WI38 (cell line): ENCODE measurements around the gene ITSN1.

Source experiments
- H3K4me3 ChIP-seq: 2 replicates; pipeline ENCODE4 v1.5.1; 2011; ENCODE audit warnings: low read depth, mild to moderate bottlenecking, control low read depth, low read length
- TF ChIP-seq, protein P1 (sequence below): IDR thresholded peaks from 2 replicates; pipeline ENCODE4 v1.5.1; 2012; ENCODE audit warnings: low read depth, mild to moderate bottlenecking, control low read depth, low read length

The ITSN1 gene

DNA sequence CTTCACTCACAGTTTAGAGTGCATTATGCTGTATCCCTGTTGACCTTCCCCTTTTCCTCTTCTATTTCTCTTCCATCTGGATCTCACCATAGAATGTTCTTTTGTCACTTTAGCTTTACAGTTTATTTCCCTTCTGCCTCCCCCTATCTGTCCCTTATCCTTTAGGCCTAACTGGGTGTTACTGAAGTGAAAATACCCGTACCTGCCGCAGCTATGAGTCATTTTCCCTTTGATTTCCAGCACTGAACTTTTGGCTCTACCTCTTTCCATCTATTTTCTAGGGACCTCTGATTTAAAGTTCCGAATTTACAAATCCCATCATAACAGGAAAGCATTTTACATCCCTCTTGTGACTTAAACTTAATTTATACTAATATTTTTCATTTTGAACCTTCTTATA lies 19.7 kb downstream of the ITSN1 start:
- no peak overlapping the region for H3K4me3 ChIP-seq
- TF ChIP-seq, protein P1, sequence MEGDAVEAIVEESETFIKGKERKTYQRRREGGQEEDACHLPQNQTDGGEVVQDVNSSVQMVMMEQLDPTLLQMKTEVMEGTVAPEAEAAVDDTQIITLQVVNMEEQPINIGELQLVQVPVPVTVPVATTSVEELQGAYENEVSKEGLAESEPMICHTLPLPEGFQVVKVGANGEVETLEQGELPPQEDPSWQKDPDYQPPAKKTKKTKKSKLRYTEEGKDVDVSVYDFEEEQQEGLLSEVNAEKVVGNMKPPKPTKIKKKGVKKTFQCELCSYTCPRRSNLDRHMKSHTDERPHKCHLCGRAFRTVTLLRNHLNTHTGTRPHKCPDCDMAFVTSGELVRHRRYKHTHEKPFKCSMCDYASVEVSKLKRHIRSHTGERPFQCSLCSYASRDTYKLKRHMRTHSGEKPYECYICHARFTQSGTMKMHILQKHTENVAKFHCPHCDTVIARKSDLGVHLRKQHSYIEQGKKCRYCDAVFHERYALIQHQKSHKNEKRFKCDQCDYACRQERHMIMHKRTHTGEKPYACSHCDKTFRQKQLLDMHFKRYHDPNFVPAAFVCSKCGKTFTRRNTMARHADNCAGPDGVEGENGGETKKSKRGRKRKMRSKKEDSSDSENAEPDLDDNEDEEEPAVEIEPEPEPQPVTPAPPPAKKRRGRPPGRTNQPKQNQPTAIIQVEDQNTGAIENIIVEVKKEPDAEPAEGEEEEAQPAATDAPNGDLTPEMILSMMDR = no peak

DNA sequence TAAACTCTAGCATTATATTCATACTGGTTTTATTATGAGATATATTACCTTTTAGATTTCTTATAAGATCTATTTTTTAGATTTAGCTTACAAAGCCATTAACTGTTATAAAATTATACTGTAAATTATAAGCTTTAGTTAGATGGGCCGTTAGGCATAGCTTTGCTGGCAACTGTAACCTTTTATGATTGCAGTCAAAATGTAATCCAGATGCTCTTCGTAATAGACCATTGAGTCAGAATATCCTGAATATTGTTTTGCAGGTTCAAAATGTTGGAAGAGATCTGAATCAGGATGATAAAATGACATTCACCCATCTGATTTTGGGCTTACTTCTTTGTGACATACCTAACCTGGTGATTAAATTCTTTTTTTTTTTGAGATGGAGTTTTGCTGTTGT lies 20.9 kb downstream of the ITSN1 start:
- TF ChIP-seq, protein P1 = no peak
- no peak overlapping the region for H3K4me3 ChIP-seq

DNA sequence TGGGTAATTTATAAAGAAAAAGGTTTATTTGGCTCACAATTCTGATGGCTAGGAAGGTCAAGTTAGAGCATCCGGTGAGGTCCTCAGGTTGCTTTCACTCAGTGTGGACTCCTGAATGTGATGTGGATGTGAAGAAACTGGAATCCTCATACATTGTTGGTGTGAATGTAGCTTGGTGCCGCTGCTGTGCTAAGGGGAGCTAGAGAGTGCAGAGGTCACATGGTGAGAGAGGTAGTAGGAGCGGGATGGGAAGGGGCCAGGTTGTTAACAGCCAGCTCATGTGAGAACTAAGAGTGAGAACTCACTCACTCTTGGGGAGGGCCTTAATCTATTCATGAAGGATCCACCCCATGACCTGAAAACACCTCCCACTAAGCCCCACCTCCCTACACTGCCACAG lies 21.8 kb downstream of the ITSN1 start:
- TF ChIP-seq, protein P1 = no peak

DNA sequence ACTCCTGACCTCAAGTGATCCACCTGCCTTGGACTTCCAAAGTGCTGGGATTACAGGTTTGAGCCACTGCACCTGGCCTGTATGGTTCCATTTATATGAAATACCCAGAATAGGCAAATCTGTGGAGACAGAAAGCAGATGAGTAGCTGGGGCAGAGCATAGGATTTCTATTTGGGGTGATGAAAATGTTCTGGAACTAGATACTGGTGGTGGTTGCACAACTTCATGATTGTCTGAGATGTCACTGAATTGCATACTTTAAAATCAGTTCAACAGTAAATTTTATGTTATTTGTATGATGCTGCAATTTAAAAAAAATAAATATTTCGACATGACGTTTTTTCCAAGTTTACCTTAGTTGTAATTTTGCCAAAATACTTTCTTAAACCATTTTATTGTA lies 23.9 kb downstream of the ITSN1 start:
- TF ChIP-seq, protein P1 = no peak
- H3K4me3 ChIP-seq = no peak overlapping the region

More for the DNA sequence above, 21.8 kb downstream of the ITSN1 start:
- no peak overlapping the region for H3K4me3 ChIP-seq

- TF ChIP-seq, protein P1 = no peak
- no peak overlapping the region for H3K4me3 ChIP-seq
These were observed 25.3 kb downstream of the ITSN1 start for GRCh38 chr21:33667636-33668035.

DNA sequence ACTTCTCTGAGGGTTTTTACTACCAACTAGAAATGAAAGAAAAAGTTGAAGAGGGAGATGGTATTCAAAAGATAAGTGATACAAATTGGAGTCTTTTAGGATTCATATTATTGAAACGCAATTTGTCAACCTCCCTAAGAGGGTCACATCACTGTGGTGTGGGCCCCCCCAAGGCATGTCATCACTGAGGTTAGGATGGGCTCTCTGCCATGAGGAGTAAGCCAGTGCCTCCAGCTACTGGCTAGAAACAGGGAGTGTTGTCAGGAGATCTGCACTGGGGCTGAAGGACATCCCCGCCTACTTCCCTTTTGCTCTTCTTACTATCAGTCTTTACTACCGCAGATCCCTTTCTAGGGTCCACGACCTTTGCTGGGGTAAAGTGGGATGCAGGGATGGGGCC lies 25.9 kb downstream of the ITSN1 start:
- H3K4me3 ChIP-seq = no peak overlapping the region
- TF ChIP-seq, protein P1 = no peak

GRCh38 chr21:33668620-33669019 lies 26.3 kb downstream of the ITSN1 start:
- no peak overlapping the region for H3K4me3 ChIP-seq
- TF ChIP-seq, protein P1 = no peak
